OCI-LY3 (cell line): ENCODE data around the gene VPS13A.
A peak's percentile ranks its signal among the peaks of the same experiment; 100 is the strongest.

Experiments
- H2AFZ ChIP-seq: fragments of 200-600, 300-600 bp; shearing (Covaris generic); 2 replicates; pipeline ENCODE4 v1.6.0; 2014; ENCODE audit warnings: antibody characterized with exemption, low read depth, low read length
- H3K27ac ChIP-seq: fragments of 200-600, 300-600 bp; sonication (generic); 2 replicates; pipeline ENCODE4 v1.5.1; 2014; ENCODE audit warnings: mild to moderate bottlenecking, low read length, moderate library complexity, mixed read lengths
- H3K27me3 ChIP-seq: fragments of 200-600, 300-600 bp; sonication (generic); 2 replicates; pipeline ENCODE4 v1.6.1; 2014; ENCODE audit warnings: low read depth, low read length, mixed read lengths
- H3K36me3 ChIP-seq: fragments of 200-600, 300-600 bp; sonication (generic); replicated peaks from 2 replicates; pipeline ENCODE3; 2014; ENCODE audit warnings: low read depth, low read length, mixed read lengths
- H3K4me1 ChIP-seq: fragments of 300-600, 200-600 bp; sonication (generic); 2 replicates; pipeline ENCODE4 v1.6.1; 2014; ENCODE audit warnings: low read length, mixed read lengths
- H3K4me2 ChIP-seq: fragments of 200-600, 300-600 bp; sonication (generic); 2 replicates; pipeline ENCODE4 v1.6.1; 2014; ENCODE audit warnings: low read length, mixed read lengths
- H3K4me3 ChIP-seq: fragments of 300-600, 200-600 bp; sonication (generic); 2 replicates; pipeline ENCODE4 v1.5.1; 2014; ENCODE audit warnings: antibody characterized with exemption, mild to moderate bottlenecking, low read length, moderate library complexity
- H3K79me2 ChIP-seq: fragments of 300-600, 200-600 bp; shearing (Covaris generic); 2 replicates; pipeline ENCODE4 v1.6.1; 2014; ENCODE audit warnings: mild to moderate bottlenecking, low read length, mixed read lengths
- H3K9ac ChIP-seq: fragments of 300-600, 200-600 bp; shearing (Covaris generic); 2 replicates; pipeline ENCODE4 v1.6.0; 2014; ENCODE audit warnings: mild to moderate bottlenecking, low read length, moderate library complexity
- H3K9me3 ChIP-seq: fragments of 200-600, 300-600 bp; shearing (Covaris generic); 2 replicates; pipeline ENCODE4 v1.6.1; 2014; ENCODE audit warnings: low read length, mixed read lengths; ENCODE audit not compliant: insufficient read depth
- H4K20me1 ChIP-seq: fragments of 200-600, 300-600 bp; sonication (generic); 2 replicates; pipeline ENCODE4 v1.6.1; 2016; ENCODE audit warnings: low read length, mixed read lengths; ENCODE audit not compliant: insufficient read depth
- CTCF ChIP-seq: fragments of 200-600, 300-600 bp; sonication (generic); IDR thresholded peaks from 2 replicates; pipeline ENCODE4 v1.5.1; 2014; ENCODE audit warnings: antibody characterized with exemption, low read length, low read depth
- EZH2phosphoT487 ChIP-seq: fragments of 200-600 bp; shearing (Covaris generic); IDR thresholded peaks from 2 replicates; pipeline ENCODE4 v1.6.1; 2018; ENCODE audit warnings: antibody characterized with exemption, mixed run types, low read depth

VPS13A gene

GRCh38 chr9:77290373-77290772 lies 113.0 kb downstream of the VPS13A start:
- no peak overlapping the region for H2AFZ ChIP-seq
- H3K79me2 ChIP-seq: no peaks in the 10 kb centered on the region
- H3K27ac ChIP-seq: no peak overlapping the region
- H3K9ac ChIP-seq: no peak overlapping the region
- no peaks in the 10 kb centered on the region for H3K4me1 ChIP-seq
- peaks cover 18% of the 10 kb centered on the region for H3K36me3 ChIP-seq
- H3K4me2 ChIP-seq: no peak overlapping the region
- TF ChIP-seq CTCF (no peak), EZH2phosphoT487 (no peak)
- H4K20me1 ChIP-seq: no peaks in the 10 kb centered on the region; the same call in 1 of the 2 replicates
- H3K4me3 ChIP-seq: no peak overlapping the region
- H3K27me3 ChIP-seq: no peaks in the 10 kb centered on the region
- H3K9me3 ChIP-seq: 0 out of 2 replicates have a peak, but pooled peaks cover 4% of the 10 kb centered on the region

GRCh38 chr9:77291714-77292113 lies 114.4 kb downstream of the VPS13A start:
- no peaks in the 10 kb centered on the region for H3K27me3 ChIP-seq
- H3K27ac ChIP-seq: no peak overlapping the region
- H3K79me2 ChIP-seq: no peaks in the 10 kb centered on the region
- peaks cover 15% of the 10 kb centered on the region for H3K36me3 ChIP-seq
- H2AFZ ChIP-seq: no peak overlapping the region
- H3K9me3 ChIP-seq: 0 out of 2 replicates have a peak, but pooled peaks cover 4% of the 10 kb centered on the region
- H3K4me2 ChIP-seq: no peak overlapping the region
- TF ChIP-seq CTCF (peak; percentile 40), EZH2phosphoT487 (no peak)
- H3K4me1 ChIP-seq: no peaks in the 10 kb centered on the region
- H3K4me3 ChIP-seq: no peak overlapping the region
- H4K20me1 ChIP-seq: no peaks in the 10 kb centered on the region; the same call in 1 of the 2 replicates
- no peak overlapping the region for H3K9ac ChIP-seq

- Histone ChIP-seq H3K79me2 (no peaks in the 10 kb centered on the region), H3K4me3 (no peak overlapping the region), H3K36me3 (peaks cover 7% of the 10 kb centered on the region), H3K4me1 (no peaks in the 10 kb centered on the region), H4K20me1 (no peaks in the 10 kb centered on the region; the same call in 1 of the 2 replicates), H3K4me2 (no peak overlapping the region), H3K27ac (no peak overlapping the region), H3K27me3 (no peaks in the 10 kb centered on the region), H3K9me3 (0 out of 2 replicates have a peak, but pooled peaks cover under 1% of the 10 kb centered on the region), H3K9ac (no peak overlapping the region), H2AFZ (no peak overlapping the region)
- no peak for TF ChIP-seq EZH2phosphoT487
- TF ChIP-seq CTCF: no peak
Measured at GRCh38 chr9:77293949-77294348, 116.6 kb downstream of the VPS13A start.

GRCh38 chr9:77304543-77304942 lies 127.2 kb downstream of the VPS13A start:
- no peaks in the 10 kb centered on the region for H3K36me3 ChIP-seq
- H3K27ac ChIP-seq: no peak overlapping the region
- no peaks in the 10 kb centered on the region for H3K9me3 ChIP-seq
- no peak overlapping the region for H3K4me3 ChIP-seq
- no peak for TF ChIP-seq EZH2phosphoT487
- no peak for TF ChIP-seq CTCF
- H3K9ac ChIP-seq: no peak overlapping the region
- no peak overlapping the region for H3K4me2 ChIP-seq
- no peaks in the 10 kb centered on the region for H3K27me3 ChIP-seq
- H3K4me1 ChIP-seq: no peaks in the 10 kb centered on the region
- no peak overlapping the region for H2AFZ ChIP-seq
- no peaks in the 10 kb centered on the region for H4K20me1 ChIP-seq
- no peaks in the 10 kb centered on the region for H3K79me2 ChIP-seq
